ENCODE data around the gene ANKHD1.

Gene ANKHD1

GRCh38 chr5:140401362-140402257 is at the start of gene ANKHD1:
Gene ANKHD1 (plus strand): TSS chr5:140401833. CDS start chr5:140401968, 135 bp downstream.
- in situ Hi-C loops (cut with HindIII; ENCODE audit: low sequenced_read_pairs): no loop called here

- in situ Hi-C loops (cut with HindIII; ENCODE audit: low sequenced_read_pairs): no loop called here
These were observed 46.1 kb upstream of the ANKHD1 start for GRCh38 chr5:140355546-140355945.

- in situ Hi-C loops (cut with HindIII; ENCODE audit: low sequenced_read_pairs): no loop called here
These were observed 44.5 kb upstream of the ANKHD1 start for GRCh38 chr5:140356853-140357725.

- in situ Hi-C loops (cut with HindIII; ENCODE audit: low sequenced_read_pairs): no loop called here
These were observed 43.9 kb upstream of the ANKHD1 start for GRCh38 chr5:140357726-140358093.

- in situ Hi-C loops (cut with HindIII; ENCODE audit: low sequenced_read_pairs): no loop called here
These were observed 42.8 kb upstream of the ANKHD1 start for GRCh38 chr5:140358738-140359310.

GRCh38 chr5:140360101-140360500 is 41.5 kb upstream of the ANKHD1 start, which contains the start of gene SLC4A9:
Gene SLC4A9 (plus strand): TSS chr5:140360194. CDS start chr5:140360237, 43 bp downstream.
- in situ Hi-C loops (cut with HindIII; ENCODE audit: low sequenced_read_pairs): no loop called here

GRCh38 chr5:140360681-140361479 is 40.8 kb upstream of the ANKHD1 start:
- in situ Hi-C loops (cut with HindIII; ENCODE audit: low sequenced_read_pairs): no loop called here

- in situ Hi-C loops (cut with HindIII; ENCODE audit: low sequenced_read_pairs): no loop called here
These were observed 39.7 kb upstream of the ANKHD1 start for GRCh38 chr5:140361901-140362300.

GRCh38 chr5:140362311-140362710 is 39.3 kb upstream of the ANKHD1 start:
- in situ Hi-C loops (cut with HindIII; ENCODE audit: low sequenced_read_pairs): no loop called here

- in situ Hi-C loops (cut with HindIII; ENCODE audit: low sequenced_read_pairs): no loop called here
These were observed 38.6 kb upstream of the ANKHD1 start for GRCh38 chr5:140362875-140363630.

- in situ Hi-C loops (cut with HindIII; ENCODE audit: low sequenced_read_pairs): no loop called here
These were observed 37.8 kb upstream of the ANKHD1 start for GRCh38 chr5:140363631-140364471.

- in situ Hi-C loops (cut with HindIII; ENCODE audit: low sequenced_read_pairs): no loop called here
These were observed 37.2 kb upstream of the ANKHD1 start for GRCh38 chr5:140364472-140364765.

GRCh38 chr5:140365282-140365681 is 36.4 kb upstream of the ANKHD1 start:
- in situ Hi-C loops (cut with HindIII; ENCODE audit: low sequenced_read_pairs): no loop called here

GRCh38 chr5:140365941-140366340 is 35.7 kb upstream of the ANKHD1 start:
- in situ Hi-C loops (cut with HindIII; ENCODE audit: low sequenced_read_pairs): no loop called here

- in situ Hi-C loops (cut with HindIII; ENCODE audit: low sequenced_read_pairs): no loop called here
These were observed 34.9 kb upstream of the ANKHD1 start for GRCh38 chr5:140366589-140367255.

- in situ Hi-C loops (cut with HindIII; ENCODE audit: low sequenced_read_pairs): no loop called here
These were observed 34.2 kb upstream of the ANKHD1 start for GRCh38 chr5:140367256-140368013.

GRCh38 chr5:140371356-140372151 is 30.1 kb upstream of the ANKHD1 start:
- in situ Hi-C loops (cut with HindIII; ENCODE audit: low sequenced_read_pairs): no loop called here
